Activated CD8-positive, alpha-beta T cell treated with anti-CD3 and anti-CD28 coated beads for 36 hours (primary cell): ENCODE measurements around the gene SLC24A5. TPM values are rescaled to one million over a fixed set of nuclear protein-coding genes. Genes with fewer than 3 reads are reported as not detected.

Source experiments
- ATAC-seq: fragments of 200-7000 bp; cut with Tn5 transposase; one replicate; pipeline ENCODE4 v1.10.0; 2021; ENCODE audit warnings: mild to moderate bottlenecking, moderate library complexity
- CTCF ChIA-PET: fragments of 350-600 bp; sonication (Branson Sonifier 250); formaldehyde crosslinking; loops from one replicate; lab custom pipeline; 2021; ENCODE audit warnings: antibody characterized with exemption; lab: Charles Lee
- POLR2A ChIA-PET: fragments of 350-600 bp; sonication (Branson Sonifier 250); formaldehyde crosslinking; loops from one replicate; lab custom pipeline; 2021; ENCODE audit warnings: antibody characterized with exemption; lab: Charles Lee
- DNase-seq: peaks from one replicate; pipeline ENCODE4 v3.0.0-alpha.2; 2020
- H3K27ac Mint-ChIP-seq: one replicate; pipeline ENCODE4 v1.8.0; 2021; ENCODE audit warnings: mild to moderate bottlenecking, mixed read lengths
- H3K27me3 Mint-ChIP-seq: one replicate; pipeline ENCODE4 v1.8.0; 2021; ENCODE audit warnings: mixed read lengths
- H3K36me3 Mint-ChIP-seq: one replicate; pipeline ENCODE4 v1.8.0; 2021; ENCODE audit warnings: low read depth, mixed read lengths
- H3K4me1 Mint-ChIP-seq: one replicate; pipeline ENCODE4 v1.8.0; 2021; ENCODE audit warnings: low read depth, mixed read lengths
- H3K4me3 Mint-ChIP-seq: one replicate; pipeline ENCODE4 v1.8.0; 2021; ENCODE audit warnings: mild to moderate bottlenecking, moderate library complexity, mixed read lengths
- H3K9me3 Mint-ChIP-seq: one replicate; pipeline ENCODE4 v1.8.0; 2021; ENCODE audit warnings: mixed read lengths
- CTCF ChIP-seq: fragments of 200-600 bp; IDR thresholded peaks from one replicate; pipeline ENCODE4 v1.8.0; 2022; ENCODE audit warnings: antibody characterized with exemption, mild to moderate bottlenecking
- intact Hi-C: fragments of 100-400 bp; cut with micrococcal nuclease; formaldehyde crosslinking; loops from one replicate; pipeline ENCODE4 v1.10.0; 2022
- total RNA-seq, 2 experiments: library from RNA; stranded (reverse); gene quantifications; one replicate each; pipeline ENCODE4 v1.2.3, GENCODE V29; 2021

SLC24A5 gene
- total RNA-seq, 2 experiments from 2014 or later, result not detected

GRCh38 chr15:48121849-48122248 lies 1.1 kb downstream of the SLC24A5 start:
- ChIA-PET CTCF (interaction anchor here (1.5 kb wide), 1 partner anchor 164 kb away, joined by 4 read pairs; no protein-coding TSS in a partner anchor), POLR2A (no interaction called here)
- Mint-ChIP-seq H3K27me3 (peaks cover 8% of the 10 kb centered on the region), H3K4me3 (no peak overlapping the region), H3K4me1 (no peaks in the 10 kb centered on the region), H3K9me3 (no peaks in the 10 kb centered on the region), H3K27ac (no peak overlapping the region), H3K36me3 (no peaks in the 10 kb centered on the region)
- intact Hi-C loops, result no loop called here
- DNase-seq (no peak), ATAC-seq (no peak)
- TF ChIP-seq CTCF, result no peak

- TF ChIP-seq CTCF, result no peak
- intact Hi-C loops, result no loop called here
- no peak for DNase-seq
- CTCF ChIA-PET, result no interaction called here
- Mint-ChIP-seq H3K36me3 (no peaks in the 10 kb centered on the region), H3K27ac (no peak overlapping the region), H3K9me3 (no peaks in the 10 kb centered on the region), H3K4me3 (no peak overlapping the region), H3K4me1 (no peaks in the 10 kb centered on the region), H3K27me3 (peaks cover 8% of the 10 kb centered on the region)
- POLR2A ChIA-PET, result interaction anchor here (0.8 kb wide), 1 partner anchor 13 kb away, joined by 3 read pairs; no protein-coding TSS in a partner anchor
- ATAC-seq, result no peak
These were observed 6.0 kb downstream of the SLC24A5 start for GRCh38 chr15:48126667-48127355.

- CTCF ChIA-PET, result no interaction called here
- DNase-seq (no peak), ATAC-seq (no peak)
- Mint-ChIP-seq H3K27ac (no peak overlapping the region), H3K36me3 (no peaks in the 10 kb centered on the region), H3K4me1 (no peaks in the 10 kb centered on the region), H3K27me3 (no peaks in the 10 kb centered on the region), H3K4me3 (no peak overlapping the region), H3K9me3 (no peaks in the 10 kb centered on the region)
- POLR2A ChIA-PET, result no interaction called here
- intact Hi-C loops, result no loop called here
- TF ChIP-seq CTCF, result no peak
These were observed 10.5 kb downstream of the SLC24A5 start for GRCh38 chr15:48131324-48131723.

- H3K27ac Mint-ChIP-seq, result no peak overlapping the region
- no peaks in the 10 kb centered on the region for H3K36me3 Mint-ChIP-seq
- CTCF ChIA-PET, result no interaction called here
- no peak for ATAC-seq
- H3K4me1 Mint-ChIP-seq, result no peaks in the 10 kb centered on the region
- no peaks in the 10 kb centered on the region for H3K27me3 Mint-ChIP-seq
- no peak for DNase-seq
- TF ChIP-seq CTCF, result no peak
- no peak overlapping the region for H3K4me3 Mint-ChIP-seq
- intact Hi-C loops, result no loop called here
- POLR2A ChIA-PET, result interaction anchor here (0.8 kb wide), 1 partner anchor 45 kb away, joined by 3 read pairs; no protein-coding TSS in a partner anchor
- H3K9me3 Mint-ChIP-seq, result no peaks in the 10 kb centered on the region
These were observed 12.1 kb downstream of the SLC24A5 start for GRCh38 chr15:48132874-48133273.

- Mint-ChIP-seq H3K9me3 (no peaks in the 10 kb centered on the region), H3K4me1 (no peaks in the 10 kb centered on the region), H3K36me3 (peaks cover 7% of the 10 kb centered on the region), H3K4me3 (no peak overlapping the region), H3K27ac (no peak overlapping the region), H3K27me3 (no peaks in the 10 kb centered on the region)
- ChIA-PET CTCF (no interaction called here), POLR2A (no interaction called here)
- no peak for ATAC-seq
- DNase-seq, result no peak
- TF ChIP-seq CTCF, result no peak
- intact Hi-C loops, result no loop called here
These were observed 23.1 kb downstream of the SLC24A5 start for GRCh38 chr15:48143856-48144255.
